Kidney capillary endothelial cell (primary cell): ENCODE data around the gene KHSRP.

Experiments used
- DNase-seq: peaks from one replicate; pipeline ENCODE4 v3.0.0-alpha.2; 2018; ENCODE audit warnings: low spot score

KHSRP gene

DNA sequence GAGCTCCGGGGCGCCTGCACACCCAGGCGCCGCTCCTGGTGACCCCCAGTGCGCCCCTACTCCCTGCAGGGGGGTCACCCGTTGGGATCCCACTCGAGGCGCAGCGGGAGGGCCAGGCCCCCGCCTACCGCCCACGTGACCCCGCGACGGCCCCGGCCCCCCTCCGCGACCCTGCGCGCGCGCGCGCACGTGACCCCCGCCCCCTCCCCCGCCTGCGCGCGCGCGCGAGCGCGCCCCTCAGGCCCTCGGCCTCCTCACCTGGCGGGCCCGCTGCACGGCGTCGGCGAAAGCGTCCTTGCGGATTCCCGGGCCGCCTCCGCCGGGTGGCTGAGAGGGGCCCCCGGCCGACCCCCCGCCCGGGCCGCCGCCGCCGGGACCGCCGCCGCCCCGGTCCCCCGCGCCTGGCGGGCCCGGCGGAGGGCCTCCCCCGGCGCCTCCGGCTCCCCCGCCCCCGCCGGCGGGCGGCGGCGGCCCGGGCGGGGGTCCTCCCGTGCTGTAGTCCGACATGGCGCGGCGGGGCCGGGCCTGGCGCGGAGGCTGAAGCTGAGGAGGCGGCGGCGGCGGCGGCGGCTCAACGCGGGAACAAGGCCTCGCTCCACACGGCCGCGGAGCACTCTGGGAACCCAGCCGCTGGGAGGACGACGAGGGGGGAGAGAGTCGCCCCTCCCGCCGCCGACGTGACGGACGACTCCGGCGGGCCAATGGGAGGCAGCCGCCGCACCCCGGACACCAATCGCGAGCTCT lies at the start of gene KHSRP:
Gene KHSRP (minus strand): TSS at position 617 of the 744 bp plus-strand sequence. CDS start 110 bp downstream, at position 507.
- DNase-seq, result no peak

DNA sequence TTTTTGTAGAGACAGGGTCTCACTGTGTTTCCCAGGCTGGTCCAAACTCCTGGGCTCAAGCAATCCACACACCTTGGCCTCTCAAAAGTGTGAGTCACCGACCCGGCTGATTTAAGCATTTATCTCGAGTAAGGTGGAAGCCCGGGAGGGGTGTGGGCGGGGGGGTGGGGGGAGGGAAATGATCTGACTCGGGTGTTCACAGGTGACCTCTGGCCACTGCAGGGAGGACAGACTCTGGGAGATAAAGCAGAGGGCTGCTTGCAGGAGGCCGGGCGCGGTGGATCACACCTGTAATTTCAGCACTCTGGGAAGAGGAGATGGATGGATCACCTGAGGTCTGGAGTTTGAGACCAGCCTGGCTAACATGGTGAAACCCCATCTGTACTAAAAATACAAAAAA lies 49.0 kb upstream of the KHSRP start:
- DNase-seq, result no peak

DNA sequence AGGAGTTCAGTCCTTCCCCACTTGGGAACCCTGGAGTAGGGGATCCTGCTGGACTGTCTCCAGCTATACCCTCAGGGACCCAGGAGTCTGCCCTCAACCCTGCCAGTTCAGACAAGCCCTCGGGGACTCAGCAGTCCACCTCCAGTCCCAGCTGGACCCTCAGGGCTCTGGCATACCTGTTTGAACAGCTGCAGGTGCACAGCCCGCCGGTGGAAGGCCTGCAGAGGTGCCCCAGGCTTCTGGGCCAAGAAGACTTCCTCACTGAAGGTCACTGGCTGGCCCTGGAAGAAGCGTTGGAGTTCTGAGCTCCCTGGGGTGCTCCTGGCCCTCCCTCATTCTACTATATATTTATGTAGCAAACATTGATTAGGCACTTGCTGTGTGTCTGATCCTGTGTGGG lies 48.1 kb upstream of the KHSRP start:
- no peak for DNase-seq

- DNase-seq, result no peak
Measured at GRCh38 chr19:6471076-6471475, 46.5 kb upstream of the KHSRP start.

DNA sequence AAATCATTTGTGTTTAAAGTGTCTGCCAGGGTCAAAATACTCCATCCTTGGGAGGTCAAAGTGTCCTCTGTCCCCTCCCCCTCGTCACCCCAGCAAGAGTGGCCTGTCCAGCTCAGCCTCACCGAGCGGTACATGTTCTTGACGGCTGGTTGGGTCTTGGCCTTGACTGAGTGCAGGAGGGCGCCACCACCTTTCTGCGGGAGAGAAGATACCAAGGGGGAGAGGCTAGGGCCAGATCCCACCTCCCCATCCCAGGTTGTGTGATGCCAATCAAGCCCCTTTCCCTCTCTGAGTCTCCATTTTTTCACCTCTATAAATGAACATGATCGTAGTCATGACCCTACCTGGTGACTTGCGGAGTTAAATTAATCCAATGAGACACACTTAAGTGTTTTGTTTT lies 45.6 kb upstream of the KHSRP start:
- no peak for DNase-seq

- DNase-seq, result no peak
Measured at GRCh38 chr19:6467384-6467783, 42.8 kb upstream of the KHSRP start.

DNA sequence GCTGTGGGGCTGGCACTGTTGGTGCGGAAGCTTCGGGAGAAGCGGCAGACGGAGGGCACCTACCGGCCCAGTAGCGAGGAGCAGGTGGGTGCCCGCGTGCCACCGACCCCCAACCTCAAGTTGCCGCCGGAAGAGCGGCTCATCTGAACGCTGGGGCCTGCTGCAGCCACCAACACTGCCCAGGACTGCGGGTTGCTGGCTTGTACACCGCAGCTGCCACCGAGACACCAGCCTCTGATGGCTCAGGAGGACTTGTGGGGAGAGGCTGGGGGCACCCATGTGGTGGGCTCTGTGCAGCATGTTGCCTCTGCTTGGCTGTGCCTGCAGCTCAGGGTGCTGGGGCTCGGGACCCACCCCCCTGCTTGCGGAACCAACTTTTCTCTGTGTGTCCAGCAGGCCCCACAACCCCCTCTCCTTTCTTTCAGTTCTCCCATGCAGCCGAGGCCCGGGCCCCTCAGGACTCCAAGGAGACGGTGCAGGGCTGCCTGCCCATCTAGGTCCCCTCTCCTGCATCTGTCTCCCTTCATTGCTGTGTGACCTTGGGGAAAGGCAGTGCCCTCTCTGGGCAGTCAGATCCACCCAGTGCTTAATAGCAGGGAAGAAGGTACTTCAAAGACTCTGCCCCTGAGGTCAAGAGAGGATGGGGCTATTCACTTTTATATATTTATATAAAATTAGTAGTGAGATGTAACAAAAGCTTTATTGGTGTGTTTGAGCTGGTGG lies 42.1 kb upstream of the KHSRP start:
- DNase-seq, result no peak

- no peak for DNase-seq
Measured at GRCh38 chr19:6465663-6466062, 41.1 kb upstream of the KHSRP start.

- DNase-seq, result no peak
Measured at GRCh38 chr19:6465006-6465405, 40.4 kb upstream of the KHSRP start.

GRCh38 chr19:6464070-6464873 lies 39.7 kb upstream of the KHSRP start, which contains the start of gene CRB3:
Gene CRB3, plus strand, starts transcription at chr19:6464271. Its CDS starts 431 bp downstream, at chr19:6464702.
- DNase-seq, result no peak

GRCh38 chr19:6460099-6460884 lies 35.7 kb upstream of the KHSRP start:
- peak; percentile 90 for DNase-seq

DNA sequence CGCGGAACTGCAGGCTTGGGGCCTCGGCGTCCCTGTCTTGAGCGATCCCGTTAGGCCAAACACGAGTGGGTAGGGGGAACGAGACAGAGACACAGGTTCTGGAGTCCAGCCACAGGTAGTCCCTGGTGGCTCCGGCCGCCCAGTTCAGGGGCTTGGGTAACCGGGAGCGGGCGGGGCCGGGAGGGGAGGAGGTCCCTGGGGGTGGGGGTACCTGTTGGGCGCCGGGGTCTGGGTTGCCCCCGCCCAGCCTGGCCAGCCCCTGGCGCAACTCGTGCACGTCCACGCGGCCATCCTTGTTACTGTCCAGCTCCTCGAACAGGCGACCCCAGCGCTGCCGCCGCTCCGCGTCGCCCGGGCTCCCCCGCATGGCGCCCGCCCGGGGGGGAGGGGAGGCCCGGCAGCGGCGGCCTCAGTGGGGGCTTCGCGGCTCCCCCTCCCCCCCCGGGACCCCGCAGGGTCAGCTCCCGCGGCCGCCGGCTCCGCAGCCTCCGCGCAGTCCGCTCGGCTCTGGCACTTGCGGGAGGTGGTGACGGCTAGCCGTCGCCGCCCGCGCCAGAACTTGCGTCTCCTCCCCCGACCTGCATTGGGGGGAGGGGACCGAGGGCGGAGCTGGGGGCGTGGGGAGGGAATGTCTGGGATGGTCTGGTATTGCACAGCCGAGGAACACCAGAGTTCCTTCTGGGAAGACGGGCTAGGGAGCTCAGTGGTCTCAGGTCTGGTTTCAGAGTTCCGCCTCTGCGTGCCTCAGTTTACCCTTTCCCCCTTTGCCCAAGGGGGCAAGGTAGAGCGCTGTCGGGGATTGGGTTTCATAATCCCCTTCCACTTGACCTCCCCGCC lies 34.9 kb upstream of the KHSRP start, which contains the start of gene SLC25A23:
Gene SLC25A23 (minus strand): TSS at position 531 of the 837 bp plus-strand sequence. CDS start 164 bp downstream, at position 367.
- DNase-seq, result peak; percentile 30

GRCh38 chr19:6458695-6459261 lies 34.2 kb upstream of the KHSRP start:
- DNase-seq, result no peak

DNA sequence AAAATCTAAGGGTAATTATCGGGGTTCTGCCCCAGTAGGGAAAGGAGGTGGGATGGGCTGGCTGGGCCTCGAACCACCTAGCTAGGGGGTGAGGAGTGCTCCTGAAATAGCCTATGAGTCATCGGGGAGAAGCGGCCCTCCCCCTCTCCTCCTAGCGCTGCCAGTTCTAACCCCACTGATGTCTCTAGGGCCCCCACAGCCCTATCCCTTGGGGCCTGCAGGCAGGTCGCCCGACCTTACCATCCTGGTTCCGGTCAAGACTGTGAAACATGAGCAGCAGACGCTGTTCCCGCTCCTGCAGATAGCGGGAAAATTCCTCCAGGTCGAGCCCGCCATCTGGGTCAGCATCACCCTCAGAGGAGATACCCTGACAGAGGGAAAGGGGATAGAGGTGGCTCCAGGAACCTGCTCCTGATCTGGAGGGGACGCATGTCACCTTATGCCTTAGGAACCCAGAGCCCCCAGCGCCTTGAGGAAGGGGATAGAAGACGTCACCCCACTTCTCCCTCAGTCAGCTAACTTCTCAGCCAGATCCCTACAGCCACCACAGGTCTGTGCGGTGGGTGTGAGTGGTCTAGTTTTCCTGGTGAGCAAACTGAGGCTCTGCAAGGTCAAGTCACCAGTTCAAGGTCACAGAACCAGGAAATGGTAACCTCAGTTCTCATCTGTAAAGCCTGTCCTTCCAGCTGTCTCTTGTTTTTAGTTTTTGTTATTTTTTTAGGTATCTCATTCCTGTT lies 33.5 kb upstream of the KHSRP start:
- no peak for DNase-seq

DNA sequence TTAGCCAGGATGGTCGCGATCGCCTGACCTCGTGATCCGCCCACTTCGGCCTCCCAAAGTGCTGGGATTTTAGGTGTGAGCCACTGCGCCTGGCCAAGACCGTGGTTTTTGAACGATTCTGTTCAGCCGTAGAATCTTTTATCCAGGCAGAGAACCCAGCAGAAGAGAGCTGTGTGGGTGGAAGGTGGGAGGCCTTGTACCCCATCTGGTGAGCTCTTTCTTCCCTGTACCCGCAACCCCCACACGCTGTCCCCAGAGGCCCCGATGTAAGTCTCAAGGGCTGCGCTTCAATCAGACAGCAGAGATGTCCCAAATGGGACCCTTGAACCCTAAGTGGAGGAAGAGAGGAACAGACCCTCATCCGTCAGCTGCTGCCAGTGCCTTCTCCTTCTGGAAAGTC lies 31.3 kb upstream of the KHSRP start:
- no peak for DNase-seq

- DNase-seq, result no peak
Measured at GRCh38 chr19:6453951-6454565, 29.4 kb upstream of the KHSRP start.

DNA sequence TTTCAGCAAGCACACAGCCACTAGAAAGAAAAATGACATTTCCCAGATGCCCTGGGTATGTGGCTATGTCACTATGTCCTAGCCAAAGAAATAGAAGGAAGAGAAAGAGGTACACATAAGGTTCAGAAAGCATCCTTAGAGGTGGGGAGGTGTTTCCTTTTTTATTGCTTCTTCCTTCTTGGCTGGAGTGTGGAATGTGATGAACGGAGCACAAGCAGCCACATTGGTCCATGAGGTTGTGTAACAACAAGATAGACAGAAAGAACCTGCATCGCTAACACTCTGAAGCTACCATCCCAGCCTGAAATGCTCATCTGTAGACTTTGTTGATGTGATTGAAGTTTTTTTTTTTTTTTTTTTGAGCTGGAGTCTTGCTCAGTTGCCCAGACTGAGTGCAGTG lies 28.3 kb upstream of the KHSRP start:
- DNase-seq, result no peak

GRCh38 chr19:6452223-6452614 lies 27.6 kb upstream of the KHSRP start:
- no peak for DNase-seq

DNA sequence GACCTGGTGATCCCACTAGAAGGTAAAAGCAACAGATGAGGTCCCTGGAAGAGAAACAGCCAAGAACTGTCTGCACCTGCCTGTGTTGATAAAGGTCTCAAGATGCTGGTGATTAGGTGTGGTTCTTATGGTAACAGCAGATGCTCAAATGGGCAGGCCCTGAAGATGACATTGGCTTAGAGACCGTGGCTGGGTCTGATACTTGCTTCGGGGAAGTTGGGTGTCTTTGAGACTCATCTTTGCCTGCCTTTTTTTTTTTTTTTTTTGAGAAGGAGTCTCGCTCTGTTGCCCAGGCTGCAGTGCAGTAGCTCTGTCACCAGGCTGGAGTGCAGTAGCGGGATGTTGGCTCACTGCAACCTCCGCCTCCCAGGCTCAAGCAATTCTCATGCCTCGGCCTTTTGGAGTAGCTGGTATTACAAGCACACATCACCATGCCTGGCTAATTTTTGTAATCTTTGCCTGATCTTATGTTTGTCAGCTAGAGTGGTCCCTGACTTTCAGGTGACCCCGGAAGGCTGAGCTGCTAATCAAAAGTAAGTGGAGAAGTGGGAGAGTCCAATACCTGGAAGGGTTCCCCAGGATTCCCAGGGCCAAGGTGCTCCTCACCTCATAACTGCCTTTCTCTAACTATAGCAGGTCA lies 27.1 kb upstream of the KHSRP start:
- DNase-seq, result no peak
